Parathyroid adenoma (tissue), 2 donors: ENCODE results near the gene ODC1.
A peak's percentile ranks its signal among the peaks of the same experiment; 100 is the strongest.

Experiments
- H2AFZ ChIP-seq: fragments of 300-600 bp; sonication (generic); one replicate; pipeline ENCODE4 v1.7.0; 2017; ENCODE audit warnings: antibody characterized with exemption, mild to moderate bottlenecking
- H3K27ac ChIP-seq: fragments of 300-600 bp; sonication (generic); one replicate; pipeline ENCODE4 v1.7.0; 2017
- H3K27me3 ChIP-seq: fragments of 300-600 bp; sonication (generic); one replicate; pipeline ENCODE4 v1.7.0; 2017; ENCODE audit warnings: low read length; ENCODE audit not compliant: control insufficient read depth, insufficient read depth
- H3K36me3 ChIP-seq: fragments of 300-600 bp; sonication (generic); one replicate; pipeline ENCODE4 v1.7.0; 2017; ENCODE audit warnings: low read length; ENCODE audit not compliant: control insufficient read depth, insufficient read depth
- H3K4me1 ChIP-seq: fragments of 300-600 bp; sonication (generic); one replicate; pipeline ENCODE4 v1.7.0; 2017; ENCODE audit warnings: control low read depth
- H3K4me2 ChIP-seq: fragments of 300-600 bp; sonication (generic); one replicate; pipeline ENCODE4 v1.7.0; 2017; ENCODE audit warnings: low read length
- H3K4me3 ChIP-seq: fragments of 300-600 bp; sonication (generic); one replicate; pipeline ENCODE4 v1.7.0; 2017; ENCODE audit warnings: low read depth, low read length
- H3K79me2 ChIP-seq: fragments of 300-600 bp; sonication (generic); one replicate; pipeline ENCODE4 v1.7.0; 2017; ENCODE audit warnings: control low read depth
- H3K9ac ChIP-seq: fragments of 300-600 bp; sonication (generic); one replicate; pipeline ENCODE4 v1.7.0; 2017; ENCODE audit warnings: mild to moderate bottlenecking
- H3K9me3 ChIP-seq: fragments of 300-600 bp; sonication (generic); one replicate; pipeline ENCODE4 v1.7.0; 2017; ENCODE audit warnings: low read length; ENCODE audit not compliant: control insufficient read depth
- CTCF ChIP-seq: fragments of 300-600 bp; sonication (generic); IDR thresholded peaks from one replicate; pipeline ENCODE4 v1.7.0; 2017; ENCODE audit warnings: antibody characterized with exemption, mild to moderate bottlenecking
- donor health status: primary hyperparathyroidism.

ODC1 gene

GRCh38 chr2:10494351-10495066, 46.4 kb upstream of the ODC1 start:
- Histone ChIP-seq H3K4me1 (peaks cover 13% of the 10 kb centered on the region), H3K4me2 (no peak overlapping the region), H3K27ac (no peak overlapping the region), H3K9ac (no peak overlapping the region), H3K36me3 (no peaks in the 10 kb centered on the region), H2AFZ (no peak overlapping the region), H3K79me2 (no peaks in the 10 kb centered on the region), H3K4me3 (no peak overlapping the region), H3K9me3 (no peaks in the 10 kb centered on the region), H3K27me3 (no peaks in the 10 kb centered on the region)
- no peak for TF ChIP-seq CTCF

- Histone ChIP-seq H3K9ac (no peak overlapping the region), H3K27ac (no peak overlapping the region)
These were observed 45.6 kb upstream of the ODC1 start for GRCh38 chr2:10493634-10494281.

GRCh38 chr2:10493075-10493633, 45.0 kb upstream of the ODC1 start:
- Histone ChIP-seq H2AFZ (peak overlapping the region; percentile 73), H3K27me3 (no peaks in the 10 kb centered on the region), H3K4me2 (no peak overlapping the region), H3K9ac (no peak overlapping the region), H3K27ac (no peak overlapping the region), H3K79me2 (no peaks in the 10 kb centered on the region), H3K4me3 (no peak overlapping the region), H3K9me3 (no peaks in the 10 kb centered on the region), H3K36me3 (no peaks in the 10 kb centered on the region), H3K4me1 (peaks cover 12% of the 10 kb centered on the region)
- TF ChIP-seq CTCF: no peak

More at GRCh38 chr2:10493634-10494281, 45.6 kb upstream of the ODC1 start:
- Histone ChIP-seq H3K27me3 (no peaks in the 10 kb centered on the region), H3K79me2 (no peaks in the 10 kb centered on the region), H3K36me3 (no peaks in the 10 kb centered on the region), H3K9me3 (no peaks in the 10 kb centered on the region), H2AFZ (peak overlapping the region; percentile 73), H3K4me3 (no peak overlapping the region), H3K4me1 (peaks cover 13% of the 10 kb centered on the region), H3K4me2 (no peak overlapping the region)
- TF ChIP-seq CTCF: no peak

GRCh38 chr2:10490806-10491291, 42.7 kb upstream of the ODC1 start:
- Histone ChIP-seq H3K4me2 (no peak overlapping the region), H3K9ac (no peak overlapping the region), H3K27ac (no peak overlapping the region), H3K4me3 (no peak overlapping the region), H3K36me3 (no peaks in the 10 kb centered on the region), H3K9me3 (no peaks in the 10 kb centered on the region), H3K4me1 (peaks cover 18% of the 10 kb centered on the region), H2AFZ (peak overlapping the region; percentile 35), H3K27me3 (no peaks in the 10 kb centered on the region), H3K79me2 (no peaks in the 10 kb centered on the region)
- TF ChIP-seq CTCF: no peak
